ENCODE results near the gene RAD51AP2.
"Not testable (repeated sequence)": the region's sequence is repeated elsewhere in the genome, so short reads cannot be mapped to it uniquely, and the experiment has no call there.

The RAD51AP2 gene

GRCh38 chr2:17518212-17519154, at the start of gene RAD51AP2:
Gene RAD51AP2 (minus strand): TSS chr2:17518440. CDS start chr2:17518415, 25 bp downstream.
- peak; percentile 38 for DNase-seq (ENCODE audit: low spot score)

DNA sequence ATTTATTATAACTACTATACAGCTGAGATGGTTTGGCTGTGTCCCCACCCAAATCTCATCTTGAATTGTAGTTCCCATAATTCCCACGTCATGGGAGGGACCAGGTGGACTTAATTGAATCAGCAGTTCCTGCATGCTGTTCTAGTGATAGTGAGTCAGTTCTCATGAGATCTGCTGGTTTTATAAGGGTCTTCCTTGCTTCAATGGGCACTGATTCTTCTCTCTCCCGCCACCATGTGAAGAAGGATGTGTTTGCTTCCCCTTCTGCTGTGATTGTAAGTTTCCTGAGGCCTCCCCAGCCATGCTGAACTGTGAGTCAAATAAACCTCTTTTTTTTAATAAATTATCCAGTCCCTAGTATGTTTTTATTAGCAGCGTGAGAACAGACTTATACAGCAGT, 47.5 kb upstream of the RAD51AP2 start:
- DNase-seq (ENCODE audit: low spot score) = not testable (repeated sequence)

DNA sequence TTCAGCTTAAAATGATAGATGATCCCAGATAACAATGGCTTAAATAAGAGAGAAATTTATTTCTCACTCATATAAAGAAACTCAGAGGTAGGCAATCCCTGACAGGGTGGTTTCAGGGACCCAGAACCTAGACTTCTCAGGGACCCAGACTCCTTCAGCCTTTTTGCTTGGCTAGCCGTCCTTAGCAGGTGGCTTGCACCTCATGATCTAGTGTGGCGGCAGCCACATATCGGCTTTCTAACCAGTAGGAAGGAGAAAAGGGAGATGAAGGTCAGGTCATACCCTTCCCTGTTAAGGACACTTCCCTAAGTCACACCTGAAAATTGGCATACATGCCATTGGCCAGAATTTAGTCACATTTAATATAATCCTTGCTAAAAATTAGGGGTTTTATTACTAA, 40.6 kb upstream of the RAD51AP2 start:
- DNase-seq (ENCODE audit: low spot score) = no peak

- no peak for DNase-seq (ENCODE audit: low spot score)
Measured at GRCh38 chr2:17558053-17558452, 39.8 kb upstream of the RAD51AP2 start.

GRCh38 chr2:17557596-17557995, 39.4 kb upstream of the RAD51AP2 start:
- DNase-seq (ENCODE audit: low spot score) = no peak

DNA sequence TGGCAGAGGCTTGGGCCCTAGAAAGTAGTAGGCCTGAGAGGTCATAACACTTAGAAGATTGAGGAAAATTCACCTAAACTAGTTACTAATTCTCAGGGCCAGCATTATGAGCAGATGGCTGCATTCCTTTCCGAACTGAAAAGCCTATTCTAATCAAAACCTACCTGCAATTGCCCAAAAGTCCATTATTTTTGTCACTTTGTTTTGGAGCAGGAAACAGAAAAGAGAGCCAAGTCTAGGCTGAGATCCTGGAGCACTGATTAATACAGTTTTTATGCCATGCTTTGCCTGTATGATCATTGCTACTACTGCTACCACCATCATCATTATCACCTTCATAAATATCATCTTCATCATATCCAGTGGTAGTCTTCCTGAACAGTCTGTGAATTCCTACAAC, 36.9 kb upstream of the RAD51AP2 start:
- DNase-seq (ENCODE audit: low spot score) = no peak

GRCh38 chr2:17550907-17551306, 32.7 kb upstream of the RAD51AP2 start:
- no peak for DNase-seq (ENCODE audit: low spot score)

DNA sequence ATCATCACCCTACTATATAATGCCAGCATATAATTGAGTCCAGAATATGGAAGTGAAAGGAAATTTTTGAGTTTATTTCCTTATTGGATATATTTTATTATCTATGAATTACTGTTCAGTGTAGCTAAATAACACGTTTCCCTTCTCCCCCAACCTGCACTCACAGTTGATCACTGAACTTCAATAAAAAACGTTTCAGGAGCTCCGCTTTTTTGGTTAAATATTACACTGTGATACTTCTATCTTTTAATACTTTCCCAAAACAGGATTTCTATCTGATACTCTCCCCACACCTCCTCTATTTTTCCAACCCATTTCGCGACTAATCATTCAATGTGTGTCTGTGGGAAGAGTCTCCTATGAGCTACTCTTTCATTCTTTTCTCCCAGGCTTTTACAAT, 29.5 kb upstream of the RAD51AP2 start:
- DNase-seq (ENCODE audit: low spot score) = no peak

DNA sequence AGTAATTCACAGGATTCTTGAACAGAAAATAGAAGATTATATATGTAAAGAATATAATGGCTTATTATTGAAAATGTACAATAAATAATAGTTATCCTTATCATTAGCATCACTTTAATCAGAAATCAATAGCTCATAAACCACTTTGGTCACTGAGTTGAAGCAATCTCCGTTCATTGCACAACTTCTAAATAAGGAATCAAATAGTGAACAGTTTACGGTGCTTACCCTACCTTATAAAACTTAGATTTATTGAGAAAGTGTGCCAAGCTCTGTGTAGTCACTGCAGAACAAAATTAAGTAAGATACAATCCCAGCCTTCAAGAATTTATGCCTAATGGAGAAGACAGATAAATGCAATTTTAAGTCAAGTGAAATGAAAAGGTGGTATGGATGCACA, 29.0 kb upstream of the RAD51AP2 start:
- no peak for DNase-seq (ENCODE audit: low spot score)

DNA sequence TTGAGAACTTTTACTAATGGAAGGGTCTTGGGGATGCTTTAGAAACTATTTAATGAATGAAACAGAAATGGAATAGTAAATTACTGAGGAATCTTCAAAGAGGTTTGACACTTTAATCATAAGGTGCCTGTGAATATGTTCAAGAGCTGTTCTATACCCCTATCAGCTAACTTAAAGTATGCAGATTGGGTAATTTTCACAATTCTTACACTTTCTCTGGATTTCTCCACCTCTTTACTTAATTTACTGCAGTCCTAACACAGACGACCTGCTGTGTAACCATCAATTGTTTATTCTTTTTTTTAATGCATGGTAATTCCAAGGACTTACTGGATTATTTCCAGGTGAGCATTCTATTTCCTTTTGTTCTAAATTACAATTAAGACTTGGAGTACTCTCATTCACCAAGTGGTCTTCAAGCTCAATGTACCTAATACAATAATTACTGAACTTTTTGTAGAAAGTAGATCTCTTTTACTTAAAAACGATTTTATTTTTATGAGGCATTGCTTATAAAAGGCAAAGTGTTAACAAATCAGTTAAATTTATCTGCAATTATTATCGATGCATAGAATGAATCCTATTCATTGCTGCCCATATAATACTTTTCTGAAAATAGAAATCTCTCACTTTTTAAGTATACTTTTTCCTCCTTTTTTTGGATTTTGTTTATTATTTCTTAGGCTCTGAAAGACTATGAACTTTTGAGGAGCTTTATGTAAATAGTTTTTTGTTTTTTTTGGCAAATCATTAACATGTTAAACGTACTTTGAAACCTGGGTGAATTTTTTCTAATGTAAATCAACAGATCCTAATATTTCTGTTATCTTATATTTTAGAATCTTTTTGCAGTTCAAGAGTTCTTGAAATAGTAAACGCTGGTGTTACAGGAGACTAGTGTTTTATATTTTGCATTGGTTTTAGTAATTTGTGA, 27.7 kb upstream of the RAD51AP2 start:
- no peak for DNase-seq (ENCODE audit: low spot score)

GRCh38 chr2:17544256-17544655, 26.0 kb upstream of the RAD51AP2 start:
- no peak for DNase-seq (ENCODE audit: low spot score)

DNA sequence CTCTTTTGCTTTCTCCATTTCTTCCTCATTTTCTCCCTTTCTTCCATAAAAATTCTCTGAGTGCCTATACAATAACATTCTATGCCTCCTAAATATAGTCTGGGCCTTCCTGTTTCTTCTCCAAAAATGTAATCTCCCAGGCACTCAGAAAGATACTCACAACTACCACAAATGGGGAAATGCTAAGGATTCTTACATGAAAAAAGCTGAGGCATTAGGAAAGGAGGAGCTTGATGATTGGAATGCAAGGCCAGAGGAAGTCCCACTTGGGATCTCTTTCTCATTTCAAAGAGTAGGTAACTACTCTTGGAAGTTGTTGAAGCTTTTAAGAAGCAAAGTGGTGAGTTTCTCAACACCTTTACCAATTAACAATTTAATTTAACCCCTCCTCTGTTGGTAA, 25.6 kb upstream of the RAD51AP2 start:
- no peak for DNase-seq (ENCODE audit: low spot score)

DNA sequence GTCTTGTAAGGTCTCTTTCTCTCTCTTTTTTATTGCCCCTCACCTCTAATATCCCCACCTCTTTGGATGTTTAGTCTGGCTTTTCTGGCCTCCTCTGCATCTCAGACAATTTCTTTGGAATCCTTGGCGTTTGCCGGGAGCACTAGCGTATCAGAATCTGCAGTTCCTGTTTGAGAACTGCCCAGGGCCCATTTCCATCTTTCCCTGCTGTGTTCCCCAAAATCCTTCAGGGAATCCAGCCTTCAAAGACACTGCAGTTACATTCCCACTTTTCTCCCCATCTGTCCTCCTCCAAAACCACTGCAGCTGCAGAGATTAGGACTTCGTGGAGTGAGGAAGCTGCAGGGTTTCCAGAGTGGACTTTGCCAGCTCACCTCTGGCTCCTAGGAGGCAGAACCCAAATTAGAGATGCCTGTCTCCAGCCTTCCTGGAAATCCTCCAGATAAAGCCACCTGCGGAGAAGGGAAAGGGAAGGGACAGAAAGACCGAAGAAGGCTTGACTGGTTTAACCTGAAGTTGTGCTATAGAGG, 25.0 kb upstream of the RAD51AP2 start:
- no peak for DNase-seq (ENCODE audit: low spot score)

GRCh38 chr2:17542471-17542870, 24.2 kb upstream of the RAD51AP2 start:
- DNase-seq (ENCODE audit: low spot score) = no peak

- no peak for DNase-seq (ENCODE audit: low spot score)
Measured at GRCh38 chr2:17541531-17541950, 23.3 kb upstream of the RAD51AP2 start.

- no peak for DNase-seq (ENCODE audit: low spot score)
Measured at GRCh38 chr2:17540813-17541530, 22.7 kb upstream of the RAD51AP2 start.

GRCh38 chr2:17540093-17540812, 22.0 kb upstream of the RAD51AP2 start, which contains the start of gene VSNL1:
Gene VSNL1 (plus strand): TSS chr2:17540696. CDS start chr2:17592075, 51,379 bp downstream.
- peak; percentile 60 for DNase-seq (ENCODE audit: low spot score)

DNA sequence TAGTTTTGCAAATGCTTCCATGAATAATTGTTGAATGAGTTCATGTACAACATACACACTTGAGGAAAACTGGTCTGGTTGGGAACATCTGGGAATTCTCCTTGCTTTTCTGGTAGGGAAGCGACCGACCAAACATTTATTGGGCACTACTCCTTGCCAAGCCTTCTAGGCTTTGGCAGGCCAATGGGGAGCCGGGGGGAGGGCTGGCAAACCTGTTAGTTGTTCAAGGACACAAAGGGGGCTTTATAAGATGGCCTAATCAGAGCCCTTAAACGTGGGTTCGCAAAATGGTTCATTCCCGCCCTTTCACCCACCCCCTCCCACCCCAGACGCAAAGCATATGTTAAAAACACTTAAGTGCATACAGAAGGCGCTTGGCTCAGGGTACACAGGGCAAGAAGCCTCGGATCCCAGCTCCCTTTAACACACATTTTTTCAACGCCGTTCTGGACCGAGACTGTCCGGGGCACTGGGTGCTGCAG, 21.4 kb upstream of the RAD51AP2 start:
- DNase-seq (ENCODE audit: low spot score) = no peak

- DNase-seq (ENCODE audit: low spot score) = no peak
Measured at GRCh38 chr2:17538844-17539554, 20.8 kb upstream of the RAD51AP2 start.

Measured in HuH-7.5 (cell line).